HCT116 (cell line): ENCODE measurements around the gene MAPK8IP1. TPM values are rescaled to one million over a fixed set of nuclear protein-coding genes. Genes with fewer than 3 reads are reported as not detected.

Experiments used
- ATAC-seq: fragments of 200-7000 bp; cut with Tn5 transposase; 2 replicates; pipeline ENCODE4 v1.9.1; 2020; ENCODE audit warnings: mild to moderate bottlenecking, moderate library complexity
- BruUV-seq: library from RNA; stranded (reverse); fragments of 400-500 nt; replicated peaks from 2 replicates; lab custom pipeline; 2021; lab: Mats Ljungman, UMichigan
- CTCF ChIA-PET: fragments of 300-600 bp; sonication (Branson Sonifier 250); formaldehyde crosslinking; loops from one replicate; lab custom pipeline; 2021; ENCODE audit warnings: antibody characterized with exemption; lab: Charles Lee
- POLR2A ChIA-PET: fragments of 300-600, 350-600 bp; sonication (Branson Sonifier 250); formaldehyde crosslinking; loops from one replicate; lab custom pipeline; 2021; ENCODE audit warnings: antibody characterized with exemption; lab: Charles Lee
- RAD21 ChIA-PET, 2 experiments: fragments of 300-600 bp; sonication (Branson Sonifier 250); formaldehyde crosslinking; loops; one replicate each; lab custom pipeline; 2023; ENCODE audit warnings: low total read pairs in 2 of 2; ENCODE audit not compliant: uncharacterized antibody in 2 of 2, unreplicated experiment in 2 of 2, low non-redundant PET in 1 of 2; lab: Charles Lee
- DNase-seq: peaks from one replicate; pipeline ENCODE4 v3.0.0-alpha.2; 2010; ENCODE audit warnings: low read depth, low spot score
- H2AFZ ChIP-seq: fragments of 200-600 bp; shearing (Covaris generic), sonication (generic); 2 replicates; pipeline ENCODE4 v1.6.1; 2017; ENCODE audit warnings: low read depth, mixed run types, mixed read lengths, antibody characterized with exemption, low read length; ENCODE audit not compliant: poor library complexity, severe bottlenecking
- H3K27ac ChIP-seq: 2 replicates; pipeline ENCODE4 v1.5.1; 2012; ENCODE audit warnings: low read depth, low read length
- H3K27me3 ChIP-seq: fragments of 200-600 bp; sonication (generic); 2 replicates; pipeline ENCODE4 v1.6.1; 2016; ENCODE audit warnings: mixed run types, low read length, mixed read lengths; ENCODE audit not compliant: insufficient read depth
- H3K36me3 ChIP-seq, 2 experiments: fragments of 200-500 bp in 1 of 2; fragments of 200-600 bp in 1 of 2; sonication (Bioruptor generic) in 1 of 2; sonication (generic) in 1 of 2; 2 replicates each; pipeline versions ENCODE4 v1.5.1 to v1.6.1; 2014 to 2016; ENCODE audit warnings: low read length in 2 of 2, inconsistent platforms in 1 of 2, mixed read lengths in 1 of 2, mixed run types in 1 of 2; ENCODE audit not compliant: insufficient read depth in 2 of 2, control insufficient read depth in 1 of 2
- H3K4me1 ChIP-seq, 2 experiments: fragments of 200-600 bp in 1 of 2; sonication (generic) in 1 of 2; 2 replicates each; pipeline versions ENCODE4 v1.5.1 to v1.6.1; 2012 to 2017; ENCODE audit warnings: low read length in 2 of 2, inconsistent platforms in 1 of 2, mild to moderate bottlenecking in 1 of 2, mixed read lengths in 1 of 2, mixed run types in 1 of 2, moderate library complexity in 1 of 2; ENCODE audit not compliant: insufficient read depth in 2 of 2, control insufficient read depth in 1 of 2
- H3K4me2 ChIP-seq: fragments of 200-600 bp; sonication (generic); 2 replicates; pipeline ENCODE4 v1.6.1; 2017; ENCODE audit warnings: mixed run types, low read length, mixed read lengths
- H3K4me3 ChIP-seq, 2 experiments: fragments of 200-600 bp in 1 of 2; sonication (generic) in 1 of 2; replicated peaks in 1 of 2; 2 replicates each; pipeline ENCODE4 v1.5.1; 2011 to 2016; ENCODE audit warnings: low read length in 2 of 2, control low read depth in 1 of 2, low read depth in 1 of 2, mild to moderate bottlenecking in 1 of 2, mixed read lengths in 1 of 2, mixed run types in 1 of 2
- H3K79me2 ChIP-seq: fragments of 200-600 bp; sonication (generic); 2 replicates; pipeline ENCODE4 v1.6.1; 2017; ENCODE audit warnings: mild to moderate bottlenecking, mixed run types, low read length, moderate library complexity, mixed read lengths; ENCODE audit not compliant: insufficient read depth
- H3K9ac ChIP-seq: fragments of 200-600 bp; sonication (generic); 2 replicates; pipeline ENCODE4 v1.6.1; 2016; ENCODE audit warnings: low read length, mixed read lengths
- H3K9me2 ChIP-seq: fragments of 200-600 bp; sonication (generic), shearing (Covaris generic); 2 replicates; pipeline ENCODE4 v1.6.1; 2017; ENCODE audit warnings: mixed run types, mild to moderate bottlenecking, moderate library complexity; ENCODE audit not compliant: insufficient read depth
- H3K9me3 ChIP-seq, 2 experiments: fragments of 200-500 bp in 1 of 2; fragments of 200-600 bp in 1 of 2; sonication (Bioruptor generic) in 1 of 2; sonication (generic) in 1 of 2; 2 replicates each; pipeline ENCODE4 v1.6.1; 2014 to 2017; ENCODE audit warnings: low read length in 2 of 2, mixed read lengths in 2 of 2, inconsistent platforms in 1 of 2, low read depth in 1 of 2, mild to moderate bottlenecking in 1 of 2, mixed run types in 1 of 2, moderate library complexity in 1 of 2; ENCODE audit not compliant: control insufficient read depth in 1 of 2, insufficient read depth in 1 of 2
- H4K20me1 ChIP-seq: fragments of 200-600 bp; sonication (generic), shearing (Covaris generic); 2 replicates; pipeline ENCODE4 v1.6.1; 2017; ENCODE audit warnings: mixed run types, mild to moderate bottlenecking, moderate library complexity; ENCODE audit not compliant: insufficient read depth
- CTCF ChIP-seq, 3 experiments: fragments of 200-600 bp in 1 of 3; sonication (generic) in 1 of 3; IDR thresholded peaks in 2 of 3; conservative IDR thresholded peaks in 1 of 3; 2 replicates each; pipeline ENCODE4 v1.5.1; 2012 to 2017; ENCODE audit warnings: low read depth in 2 of 3, low read length in 2 of 3, antibody characterized with exemption in 1 of 3, borderline replicate concordance in 1 of 3, control low read depth in 1 of 3, mild to moderate bottlenecking in 1 of 3, mixed read lengths in 1 of 3, mixed run types in 1 of 3, moderate library complexity in 1 of 3; ENCODE audit not compliant: insufficient read depth in 1 of 3
- ELF1 ChIP-seq: IDR thresholded peaks from 2 replicates; pipeline ENCODE4 v1.6.1; 2012; ENCODE audit warnings: low read depth, borderline replicate concordance
- EZH2phosphoT487 ChIP-seq: fragments of 200-600 bp; IDR thresholded peaks from 2 replicates; pipeline ENCODE4 v1.6.1; 2018; ENCODE audit warnings: antibody characterized with exemption, borderline replicate concordance
- JUND ChIP-seq: IDR thresholded peaks from 2 replicates; pipeline ENCODE4 v1.6.1; 2012
- RAD21 ChIP-seq: IDR thresholded peaks from 2 replicates; pipeline ENCODE4 v1.6.1; 2012; ENCODE audit warnings: low read depth, mild to moderate bottlenecking
- SRF ChIP-seq: IDR thresholded peaks from 2 replicates; pipeline ENCODE4 v1.6.1; 2012; ENCODE audit warnings: low read depth
- intact Hi-C: fragments of 100-400 bp; cut with micrococcal nuclease; formaldehyde crosslinking; loops from 2 replicates; pipeline ENCODE4 v1.10.0; 2022
- total RNA-seq: library from RNA; stranded (reverse); gene quantifications from one replicate; pipeline ENCODE4 v1.2.1, GENCODE V29; 2021; ENCODE audit not compliant: unreplicated experiment

The MAPK8IP1 gene
- total RNA-seq, 1 experiment from 2014 or later = 10.1 TPM

- no peaks in the 10 kb centered on the region for H3K9me3 ChIP-seq
- POLR2A ChIA-PET = interaction anchor here (1.1 kb wide), 1 partner anchor 9 kb away, joined by 3 read pairs; the partner anchor contains the start of gene PEX16
These were observed 41.9 kb downstream of the MAPK8IP1 start for GRCh38 chr11:45927332-45927683.

More at GRCh38 chr11:45927332-45927683, 41.9 kb downstream of the MAPK8IP1 start:
- TF ChIP-seq ELF1 (no peak), JUND (no peak), EZH2phosphoT487 (no peak), CTCF (IDR thresholded peaks at IDR 0.05 in 2 of 3, conservative IDR thresholded peaks at IDR 0.05 in 1 of 3; ENCODE audit: borderline replicate concordance in 1 of 3, insufficient read depth in 1 of 3, low read depth in 2 of 3, low read length in 2 of 3) (no peak), SRF (no peak), RAD21 (no peak)
- peaks cover 14% of the 10 kb centered on the region for H3K79me2 ChIP-seq
- RAD21 ChIA-PET = no interaction called here
- H3K27ac ChIP-seq = no peak overlapping the region
- no peaks in the 10 kb centered on the region for H3K9me2 ChIP-seq
- peaks cover 3 to 32% of the 10 kb centered on the region in 2 experiments for H3K36me3 ChIP-seq
- ATAC-seq (no peak), DNase-seq (no peak)
- no TSS peak for BruUV-seq
- H3K4me1 ChIP-seq = peaks cover 0 to 11% of the 10 kb centered on the region in 2 experiments; a peak in 3 of 4 replicates
- no peak overlapping the region for H3K4me2 ChIP-seq
- CTCF ChIA-PET = no interaction called here
- H3K4me3 ChIP-seq = no peak overlapping the region
- no peaks in the 10 kb centered on the region for H4K20me1 ChIP-seq
- intact Hi-C loops = no loop called here
- H2AFZ ChIP-seq = no peak overlapping the region
- H3K27me3 ChIP-seq = no peaks in the 10 kb centered on the region
- no peak overlapping the region for H3K9ac ChIP-seq
